ENCODE results near the gene GRK7.
A peak's percentile ranks its signal among the peaks of the same experiment; 100 is the strongest.
"Not testable (repeated sequence)": the region's sequence is repeated elsewhere in the genome, so short reads cannot be mapped to it uniquely, and the experiment has no call there.

GRK7 gene

DNA sequence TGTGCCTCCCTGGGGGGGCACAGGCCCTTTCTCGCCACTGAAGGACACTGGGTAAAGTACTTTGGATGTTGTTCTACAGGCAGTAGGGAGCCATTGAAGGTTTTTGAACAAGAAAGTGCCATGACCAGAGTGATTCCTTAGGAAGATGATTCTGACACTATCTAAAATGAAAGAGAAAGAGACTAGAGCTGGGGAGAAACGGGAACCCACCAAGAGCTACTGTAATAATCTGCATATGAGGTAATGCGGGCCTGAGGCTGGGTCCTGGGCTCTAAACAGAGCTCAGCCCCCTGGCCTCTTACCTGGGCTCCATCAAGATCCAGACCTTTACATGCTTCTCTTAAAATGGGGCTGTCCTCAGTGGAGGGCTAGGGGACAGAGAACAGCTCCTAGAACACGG lies 24.9 kb downstream of the GRK7 start:
- Histone ChIP-seq H3K9ac (ENCODE audit: low read length) (no peak overlapping the region), H3K27ac (ENCODE audit: low read depth, low read length) (no peak overlapping the region), H3K27me3 (ENCODE audit: control insufficient read depth, insufficient read depth, low read length) (no peaks in the 10 kb centered on the region), H3K4me1 (ENCODE audit: control insufficient read depth, insufficient read depth, low read length) (no peaks in the 10 kb centered on the region), H3K4me3 (ENCODE audit: low read length) (no peak overlapping the region), H3K36me3 (ENCODE audit: control insufficient read depth, insufficient read depth, low read length) (no peaks in the 10 kb centered on the region)

DNA sequence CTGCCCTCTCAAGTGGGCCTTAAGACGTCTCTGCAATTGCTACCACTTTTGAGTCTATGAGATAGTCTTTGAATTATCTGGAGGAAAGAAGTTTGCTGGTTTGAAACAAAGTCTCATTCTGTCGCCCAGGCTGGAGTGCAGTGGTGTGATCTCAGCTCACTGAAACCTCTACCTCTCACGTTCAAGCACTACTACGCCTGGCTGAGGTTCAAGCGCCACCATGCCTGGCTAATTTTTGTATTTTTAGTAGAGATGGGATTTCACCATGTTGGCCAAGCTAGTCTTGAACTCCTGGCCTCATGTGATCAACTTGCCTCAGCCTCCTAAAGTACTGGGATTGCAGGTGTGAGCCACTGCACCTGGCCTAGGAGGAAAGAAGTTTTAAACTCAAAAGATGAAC lies 25.5 kb downstream of the GRK7 start:
- not testable (repeated sequence) for H3K9ac ChIP-seq (ENCODE audit: low read length); H3K27me3 ChIP-seq (ENCODE audit: control insufficient read depth, insufficient read depth, low read length); H3K4me1 ChIP-seq (ENCODE audit: control insufficient read depth, insufficient read depth, low read length); H3K36me3 ChIP-seq (ENCODE audit: control insufficient read depth, insufficient read depth, low read length); H3K4me3 ChIP-seq (ENCODE audit: low read length); H3K27ac ChIP-seq (ENCODE audit: low read depth, low read length)

GRCh38 chr3:141789281-141789680 lies 26.1 kb downstream of the GRK7 start:
- no peaks in the 10 kb centered on the region for H3K27me3 ChIP-seq (ENCODE audit: control insufficient read depth, insufficient read depth, low read length)
- H3K36me3 ChIP-seq (ENCODE audit: control insufficient read depth, insufficient read depth, low read length) = no peaks in the 10 kb centered on the region
- no peak overlapping the region for H3K9ac ChIP-seq (ENCODE audit: low read length)
- H3K4me1 ChIP-seq (ENCODE audit: control insufficient read depth, insufficient read depth, low read length) = no peaks in the 10 kb centered on the region
- no peak overlapping the region for H3K4me3 ChIP-seq (ENCODE audit: low read length)
- H3K27ac ChIP-seq (ENCODE audit: low read depth, low read length) = no peak overlapping the region

- no peak overlapping the region for H3K4me3 ChIP-seq (ENCODE audit: low read length)
- no peak overlapping the region for H3K9ac ChIP-seq (ENCODE audit: low read length)
- H3K36me3 ChIP-seq (ENCODE audit: control insufficient read depth, insufficient read depth, low read length) = no peaks in the 10 kb centered on the region
- no peak overlapping the region for H3K27ac ChIP-seq (ENCODE audit: low read depth, low read length)
- no peaks in the 10 kb centered on the region for H3K4me1 ChIP-seq (ENCODE audit: control insufficient read depth, insufficient read depth, low read length)
- H3K27me3 ChIP-seq (ENCODE audit: control insufficient read depth, insufficient read depth, low read length) = no peaks in the 10 kb centered on the region
Measured at GRCh38 chr3:141790171-141790570, 27.0 kb downstream of the GRK7 start.

DNA sequence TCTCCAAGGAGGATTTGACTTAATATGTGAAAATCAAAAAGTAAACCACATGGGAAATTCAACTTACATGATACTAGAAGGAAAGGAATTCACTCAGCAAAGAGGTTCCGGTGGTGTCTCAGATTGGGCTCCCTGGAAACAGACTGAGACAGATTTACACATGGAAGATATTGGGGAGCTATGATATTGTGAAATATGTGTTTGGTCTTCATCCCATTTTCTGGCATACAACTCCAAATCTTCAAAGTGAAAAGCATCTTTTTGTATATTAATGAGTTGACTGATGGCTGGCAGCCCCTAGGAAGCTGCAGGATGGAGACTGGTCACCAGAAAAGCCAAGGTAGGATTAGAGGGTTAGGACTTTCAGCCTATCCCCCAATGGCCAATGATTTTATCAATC lies 29.3 kb downstream of the GRK7 start:
- no peaks in the 10 kb centered on the region for H3K36me3 ChIP-seq (ENCODE audit: control insufficient read depth, insufficient read depth, low read length)
- no peak overlapping the region for H3K4me3 ChIP-seq (ENCODE audit: low read length)
- H3K9ac ChIP-seq (ENCODE audit: low read length) = no peak overlapping the region

DNA sequence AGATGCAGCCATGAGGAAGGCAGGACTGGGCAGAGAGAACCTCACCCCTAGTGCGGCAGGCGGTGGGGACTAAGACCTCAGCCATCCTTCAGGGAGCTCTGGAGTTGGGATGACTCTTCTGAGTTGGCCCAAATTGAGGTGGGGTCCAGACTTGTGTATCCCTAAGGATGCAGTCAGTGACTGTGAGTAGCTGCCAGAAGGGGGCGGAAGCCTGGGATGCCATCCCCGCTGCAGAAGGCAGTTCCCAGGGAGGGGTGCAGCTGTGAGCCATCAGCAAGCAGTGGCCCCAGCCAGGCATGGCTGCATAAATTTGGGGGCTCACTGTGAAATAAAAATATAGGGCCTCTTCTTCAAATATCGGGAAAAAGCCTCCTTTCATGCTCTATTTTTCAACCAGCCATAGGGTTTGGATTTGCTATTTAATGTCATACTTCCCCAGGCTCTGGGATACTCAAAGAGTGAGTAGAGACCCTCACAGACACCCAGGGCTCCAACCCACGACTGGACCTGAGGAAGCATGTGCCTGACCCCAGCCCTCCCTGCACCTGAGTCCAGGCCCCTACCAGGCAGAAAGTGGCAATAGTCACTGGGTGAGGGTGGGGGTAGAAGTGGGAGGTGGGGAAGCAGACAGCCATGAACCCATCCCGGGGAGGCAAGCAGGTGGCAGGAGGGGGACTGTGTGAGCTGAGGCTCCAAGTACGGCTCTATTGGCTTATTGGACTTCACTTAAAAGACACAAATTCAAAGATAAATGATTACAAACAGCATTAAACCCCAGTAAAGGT lies 30.5 kb downstream of the GRK7 start:
- Histone ChIP-seq H3K27ac (ENCODE audit: low read depth, low read length) (no peak overlapping the region), H3K36me3 (ENCODE audit: control insufficient read depth, insufficient read depth, low read length) (no peaks in the 10 kb centered on the region), H3K4me1 (ENCODE audit: control insufficient read depth, insufficient read depth, low read length) (peaks cover 22% of the 10 kb centered on the region), H3K9ac (ENCODE audit: low read length) (no peak overlapping the region), H3K4me3 (ENCODE audit: low read length) (no peak overlapping the region), H3K27me3 (ENCODE audit: control insufficient read depth, insufficient read depth, low read length) (no peaks in the 10 kb centered on the region)

More for the DNA sequence above, 29.3 kb downstream of the GRK7 start:
- no peak overlapping the region for H3K27ac ChIP-seq (ENCODE audit: low read depth, low read length)
- H3K27me3 ChIP-seq (ENCODE audit: control insufficient read depth, insufficient read depth, low read length) = no peaks in the 10 kb centered on the region
- H3K4me1 ChIP-seq (ENCODE audit: control insufficient read depth, insufficient read depth, low read length) = peaks cover 11% of the 10 kb centered on the region

DNA sequence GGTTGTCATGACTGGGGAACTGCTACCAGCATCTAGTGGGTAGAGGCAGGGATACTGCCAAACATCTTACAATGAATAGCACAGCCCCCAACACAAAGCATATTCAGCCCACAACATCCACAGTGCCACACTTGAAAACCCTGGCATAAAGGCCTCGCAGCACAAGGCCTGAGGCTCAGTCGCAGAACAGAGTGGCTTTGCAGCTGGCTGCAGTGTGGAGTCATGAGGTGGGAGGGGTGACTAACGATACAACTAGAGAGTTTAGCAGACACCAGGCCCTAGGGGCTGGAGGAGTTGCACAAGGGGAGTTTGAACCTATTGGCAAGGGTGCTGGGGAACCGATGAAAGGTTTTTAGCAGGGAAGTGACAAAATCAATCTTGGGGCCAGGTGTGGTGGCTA lies 32.1 kb downstream of the GRK7 start:
- no peaks in the 10 kb centered on the region for H3K36me3 ChIP-seq (ENCODE audit: control insufficient read depth, insufficient read depth, low read length)
- no peak overlapping the region for H3K27ac ChIP-seq (ENCODE audit: low read depth, low read length)
- H3K9ac ChIP-seq (ENCODE audit: low read length) = no peak overlapping the region
- H3K4me3 ChIP-seq (ENCODE audit: low read length) = no peak overlapping the region
- peaks cover 26% of the 10 kb centered on the region for H3K4me1 ChIP-seq (ENCODE audit: control insufficient read depth, insufficient read depth, low read length)
- H3K27me3 ChIP-seq (ENCODE audit: control insufficient read depth, insufficient read depth, low read length) = no peaks in the 10 kb centered on the region

DNA sequence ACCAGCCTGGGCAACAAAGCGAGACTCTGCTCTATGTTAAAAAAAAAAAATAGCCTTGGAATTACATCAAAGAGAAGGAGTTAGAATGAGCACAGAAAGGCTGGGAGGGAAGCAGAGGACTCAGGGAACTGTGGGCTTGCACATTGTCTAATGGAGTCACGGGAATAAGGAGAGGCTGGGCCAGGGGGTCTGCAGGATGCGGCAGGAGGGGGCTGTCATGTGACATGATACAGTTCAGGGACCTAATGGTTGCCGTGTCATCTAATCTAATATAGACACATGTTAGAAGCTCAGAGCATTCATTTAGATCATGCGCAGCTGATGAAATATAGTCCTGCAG lies 32.5 kb downstream of the GRK7 start:
- Histone ChIP-seq H3K27ac (ENCODE audit: low read depth, low read length) (peak overlapping the region; percentile 93), H3K36me3 (ENCODE audit: control insufficient read depth, insufficient read depth, low read length) (no peaks in the 10 kb centered on the region)

GRCh38 chr3:141796081-141796888 lies 33.1 kb downstream of the GRK7 start:
- Histone ChIP-seq H3K9ac (ENCODE audit: low read length) (no peak overlapping the region), H3K27ac (ENCODE audit: low read depth, low read length) (peak overlapping the region; percentile 93), H3K36me3 (ENCODE audit: control insufficient read depth, insufficient read depth, low read length) (no peaks in the 10 kb centered on the region), H3K4me1 (ENCODE audit: control insufficient read depth, insufficient read depth, low read length) (peaks cover 26% of the 10 kb centered on the region), H3K27me3 (ENCODE audit: control insufficient read depth, insufficient read depth, low read length) (no peaks in the 10 kb centered on the region), H3K4me3 (ENCODE audit: low read length) (no peak overlapping the region)

More for the DNA sequence above, 32.5 kb downstream of the GRK7 start:
- Histone ChIP-seq H3K9ac (ENCODE audit: low read length) (no peak overlapping the region), H3K27me3 (ENCODE audit: control insufficient read depth, insufficient read depth, low read length) (no peaks in the 10 kb centered on the region), H3K4me3 (ENCODE audit: low read length) (no peak overlapping the region), H3K4me1 (ENCODE audit: control insufficient read depth, insufficient read depth, low read length) (peaks cover 26% of the 10 kb centered on the region)

- peaks cover 26% of the 10 kb centered on the region for H3K4me1 ChIP-seq (ENCODE audit: control insufficient read depth, insufficient read depth, low read length)
- no peaks in the 10 kb centered on the region for H3K27me3 ChIP-seq (ENCODE audit: control insufficient read depth, insufficient read depth, low read length)
- H3K36me3 ChIP-seq (ENCODE audit: control insufficient read depth, insufficient read depth, low read length) = no peaks in the 10 kb centered on the region
- H3K27ac ChIP-seq (ENCODE audit: low read depth, low read length) = peak overlapping the region; percentile 93
- H3K4me3 ChIP-seq (ENCODE audit: low read length) = peak overlapping the region; percentile 55
- peak overlapping the region; percentile 38 for H3K9ac ChIP-seq (ENCODE audit: low read length)
Measured at GRCh38 chr3:141796889-141797781, 33.9 kb downstream of the GRK7 start.

DNA sequence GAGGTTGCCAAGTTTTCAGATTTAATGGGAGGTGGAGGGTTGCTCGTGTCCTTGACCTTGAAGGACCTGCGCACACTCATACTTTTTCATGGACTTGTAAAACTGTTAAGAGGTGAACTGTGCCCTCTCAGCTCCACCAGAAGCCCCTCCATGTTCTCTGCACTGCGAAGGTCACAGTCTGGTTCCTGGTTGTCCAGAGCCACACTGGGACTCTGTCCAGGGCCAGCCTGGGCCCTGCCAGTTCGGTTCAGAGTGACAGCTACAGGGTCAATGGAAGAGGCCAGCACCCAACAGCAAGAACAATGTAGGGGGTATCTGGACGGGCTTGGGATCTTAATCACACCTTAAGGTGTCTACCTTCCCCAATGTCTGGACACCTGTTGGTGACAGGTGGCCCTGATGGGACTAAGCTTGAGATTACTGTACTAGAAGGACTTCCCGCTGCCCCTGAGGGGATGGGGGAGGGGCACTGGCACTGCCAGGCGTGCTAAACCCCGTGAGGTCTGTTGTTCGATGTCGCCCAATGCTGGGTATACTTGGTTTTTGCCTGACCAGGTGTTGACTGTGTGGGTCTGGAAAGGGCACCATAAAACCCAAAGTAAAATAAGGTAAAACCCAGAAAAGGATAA lies 34.7 kb downstream of the GRK7 start:
- Histone ChIP-seq H3K27ac (ENCODE audit: low read depth, low read length) (peak overlapping the region; percentile 93), H3K27me3 (ENCODE audit: control insufficient read depth, insufficient read depth, low read length) (no peaks in the 10 kb centered on the region), H3K36me3 (ENCODE audit: control insufficient read depth, insufficient read depth, low read length) (no peaks in the 10 kb centered on the region), H3K4me1 (ENCODE audit: control insufficient read depth, insufficient read depth, low read length) (peaks cover 26% of the 10 kb centered on the region), H3K9ac (ENCODE audit: low read length) (peak overlapping the region; percentile 38), H3K4me3 (ENCODE audit: low read length) (peak overlapping the region; percentile 55)

DNA sequence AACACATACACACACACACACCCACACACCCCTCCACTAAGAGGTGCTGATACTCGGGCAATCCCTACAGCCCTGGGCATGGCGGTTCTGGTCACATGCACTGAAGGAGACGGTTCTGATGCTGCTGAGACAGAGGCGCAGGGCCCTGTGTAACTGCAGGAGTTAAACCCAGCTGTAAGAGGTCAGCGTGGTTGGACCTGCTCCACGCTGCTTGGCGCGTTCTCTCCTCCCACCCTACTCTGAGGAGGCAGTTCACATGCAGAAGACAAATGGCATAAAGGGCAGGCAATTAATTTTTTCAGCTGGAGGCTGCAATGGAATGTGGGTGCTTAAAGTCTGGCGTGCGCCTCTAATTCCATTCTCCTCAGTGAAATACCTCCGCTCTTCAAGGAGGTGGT lies 35.2 kb downstream of the GRK7 start:
- Histone ChIP-seq H3K27me3 (ENCODE audit: control insufficient read depth, insufficient read depth, low read length) (no peaks in the 10 kb centered on the region), H3K36me3 (ENCODE audit: control insufficient read depth, insufficient read depth, low read length) (no peaks in the 10 kb centered on the region), H3K27ac (ENCODE audit: low read depth, low read length) (peak overlapping the region; percentile 93), H3K4me3 (ENCODE audit: low read length) (peak overlapping the region; percentile 55), H3K4me1 (ENCODE audit: control insufficient read depth, insufficient read depth, low read length) (peaks cover 26% of the 10 kb centered on the region), H3K9ac (ENCODE audit: low read length) (no peak overlapping the region)

All from rectal smooth muscle tissue (tissue), 1 donor.